ENCODE measurements around the gene SERPINA3.

The SERPINA3 gene

DNA sequence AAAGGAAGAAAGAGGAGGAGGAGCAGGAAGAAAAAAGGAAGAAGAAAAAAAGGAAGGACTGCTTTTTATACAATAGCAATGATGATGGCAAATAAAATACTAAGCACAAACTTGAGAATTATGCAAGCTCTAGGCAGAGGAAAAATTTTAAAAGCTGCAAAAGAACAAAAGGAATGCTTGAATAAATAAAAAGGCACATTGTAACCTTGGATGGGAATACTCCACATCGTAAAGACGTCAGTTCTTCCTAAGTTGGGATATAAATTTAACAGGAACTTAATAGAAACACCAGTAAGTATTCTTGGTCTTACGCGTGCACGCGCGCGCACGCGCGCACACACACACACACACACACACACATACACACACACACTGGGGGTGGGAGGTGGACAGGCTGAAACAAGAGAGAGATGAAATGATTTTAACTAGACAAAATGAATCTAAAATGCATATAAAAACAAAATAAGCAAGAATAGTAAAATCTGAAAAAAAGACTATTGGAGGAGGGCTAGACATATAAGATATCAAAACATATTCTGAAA, 43.0 kb downstream of the SERPINA3 start:
- DNase-seq (ENCODE audit: low read depth) = no peak

GRCh38 chr14:94656043-94656442, 43.9 kb downstream of the SERPINA3 start:
- DNase-seq (ENCODE audit: low read depth) = no peak

GRCh38 chr14:94659256-94659655, 47.1 kb downstream of the SERPINA3 start:
- peak; percentile 10 for DNase-seq (ENCODE audit: low read depth)

DNA sequence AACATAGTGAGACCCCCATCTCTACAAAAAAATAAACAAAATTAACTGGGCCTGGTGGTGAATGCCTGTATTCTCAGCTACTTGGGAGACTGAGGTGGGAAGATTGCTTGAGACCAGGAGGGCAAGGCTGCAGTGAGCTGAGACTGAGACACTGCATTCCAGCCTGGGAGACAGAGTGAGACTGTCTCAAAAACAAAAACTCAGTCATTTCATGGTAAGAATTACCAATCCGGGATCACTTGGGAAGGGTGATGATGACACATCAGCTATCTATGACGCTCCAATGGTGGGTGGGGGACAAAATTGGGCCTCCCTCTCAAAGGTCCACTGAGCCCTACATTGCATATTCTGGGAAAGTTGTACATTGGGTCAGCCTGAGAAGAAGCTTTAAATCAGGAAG, 47.7 kb downstream of the SERPINA3 start:
- DNase-seq (ENCODE audit: low read depth) = no peak

- DNase-seq (ENCODE audit: low read depth) = no peak
Measured at GRCh38 chr14:94660306-94660946, 48.2 kb downstream of the SERPINA3 start.

- DNase-seq (ENCODE audit: low read depth) = no peak
Measured at GRCh38 chr14:94663538-94663937, 51.3 kb downstream of the SERPINA3 start.

GRCh38 chr14:94663965-94664704, 51.9 kb downstream of the SERPINA3 start:
- no peak for DNase-seq (ENCODE audit: low read depth)

DNA sequence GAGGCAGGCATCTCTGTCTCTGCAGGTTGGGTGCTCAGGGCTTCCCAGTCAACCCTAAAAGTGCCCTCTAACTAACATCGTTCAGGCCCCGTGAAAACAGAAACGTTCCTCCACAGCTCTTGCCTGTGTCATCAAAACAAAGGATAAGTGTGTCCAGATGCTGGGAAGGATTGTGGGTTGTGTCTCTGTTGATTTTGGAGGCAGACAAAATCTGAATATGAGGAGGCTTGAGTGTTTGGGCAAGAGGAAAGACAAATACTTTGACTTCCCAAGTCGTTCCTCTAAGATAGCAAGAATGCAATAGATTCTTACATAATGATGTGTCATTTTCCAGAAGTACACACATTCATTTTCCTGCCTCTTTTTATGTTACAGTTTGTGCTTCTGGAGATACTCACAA, 52.9 kb downstream of the SERPINA3 start:
- DNase-seq (ENCODE audit: low read depth) = peak; percentile 89

DNA sequence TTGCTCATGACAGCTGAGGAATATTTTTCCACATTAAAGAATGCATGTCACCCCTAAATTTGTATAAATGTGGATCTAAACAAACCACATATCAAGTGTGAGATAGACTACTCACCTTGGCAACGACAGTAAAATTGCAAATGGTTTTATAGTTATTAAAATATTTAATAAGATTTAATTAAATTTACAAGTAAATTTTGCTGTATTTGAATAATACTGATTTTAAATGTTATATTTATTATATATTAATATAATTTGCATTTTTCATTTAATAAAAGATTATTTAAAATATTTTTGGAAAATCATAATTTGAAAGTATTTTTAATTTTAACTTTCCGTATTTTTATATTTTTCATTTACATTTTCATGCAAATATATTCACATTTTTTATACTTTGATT, 53.4 kb downstream of the SERPINA3 start:
- DNase-seq (ENCODE audit: low read depth) = no peak

GRCh38 chr14:94670692-94671285, 58.6 kb downstream of the SERPINA3 start:
- DNase-seq (ENCODE audit: low read depth) = no peak

DNA sequence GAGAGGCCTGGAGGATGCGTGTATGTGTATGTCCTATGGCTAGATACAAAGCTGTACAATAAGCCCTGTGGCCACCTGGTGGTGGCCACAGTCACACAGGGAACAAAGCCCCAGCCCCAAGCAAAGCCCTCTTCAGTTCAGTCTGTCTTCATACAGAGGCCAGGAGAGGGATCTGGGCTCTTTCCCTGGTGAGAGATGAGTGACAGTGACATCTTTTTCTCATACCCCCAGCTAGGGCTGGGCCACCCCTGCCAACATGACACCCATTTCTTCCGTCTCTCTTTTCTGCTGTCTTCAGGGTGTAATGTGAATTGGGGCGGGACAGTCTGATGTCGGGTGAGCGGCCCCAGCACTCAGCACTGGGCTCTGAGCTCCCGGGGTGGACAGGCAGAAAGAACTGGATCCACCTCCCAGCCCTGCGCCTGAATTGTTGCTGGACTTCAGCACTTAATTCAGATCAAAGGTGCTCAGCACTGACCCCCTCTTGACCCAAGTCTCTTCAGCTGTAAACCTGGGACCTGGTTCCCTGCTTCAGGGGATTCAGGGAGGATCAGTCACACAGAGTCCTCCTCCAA, 59.8 kb downstream of the SERPINA3 start:
- DNase-seq (ENCODE audit: low read depth) = no peak

DNA sequence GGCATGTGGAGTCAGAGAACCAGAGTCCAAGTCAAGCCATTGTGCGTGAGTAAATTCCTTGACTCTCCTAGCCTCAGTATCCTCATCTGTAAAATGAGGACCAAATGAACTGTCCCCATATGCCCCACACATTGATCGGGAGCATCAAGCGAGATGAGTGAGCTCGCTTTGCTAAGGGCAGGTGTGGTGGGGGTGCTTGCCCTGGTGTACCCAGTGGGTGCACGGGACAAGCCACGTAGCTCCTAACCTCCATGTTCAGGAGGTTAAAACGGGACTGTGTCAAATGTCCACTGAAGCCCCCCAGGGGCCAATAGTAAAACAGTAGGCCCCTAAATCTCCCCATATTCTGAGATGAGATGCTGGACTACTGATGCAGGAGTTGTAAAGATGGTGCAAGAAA, 60.9 kb downstream of the SERPINA3 start:
- no peak for DNase-seq (ENCODE audit: low read depth)
